Kidney (tissue), 14 donors: ENCODE measurements around the gene MUL1. TPM values are rescaled to one million over a fixed set of nuclear protein-coding genes. Genes with fewer than 3 reads are reported as not detected.

Experiments
- DNase-seq, 5 donors: peaks; one replicate each; pipeline ENCODE4 v3.0.0-alpha.2; 2013 to 2020
- FAIRE-seq: peaks from 2 replicates; lab custom pipeline; 2012; peaks lifted over from hg19 to GRCh38; lab: Jason Lieb, UNC
- H3K27ac ChIP-seq, 2 donors: one replicate each; pipeline ENCODE4 v1.7.0; 2013; ENCODE audit warnings: low read depth in 2 of 2, low read length in 2 of 2, inconsistent platforms in 1 of 2
- H3K27me3 ChIP-seq: one replicate; pipeline ENCODE4 v1.7.1; 2013; ENCODE audit warnings: low read length, inconsistent platforms; ENCODE audit not compliant: control insufficient read depth, insufficient read depth
- H3K36me3 ChIP-seq, 3 donors: one replicate each; pipeline versions ENCODE4 v1.7.0 to v1.7.1; 2013; ENCODE audit warnings: low read length in 3 of 3, control low read depth in 1 of 3, inconsistent platforms in 1 of 3; ENCODE audit not compliant: insufficient read depth in 3 of 3, control insufficient read depth in 2 of 3
- H3K4me1 ChIP-seq, 3 donors: one replicate each; pipeline versions ENCODE4 v1.7.0 to v1.7.1; 2013; ENCODE audit warnings: low read length in 3 of 3, inconsistent platforms in 1 of 3, low read depth in 1 of 3; ENCODE audit not compliant: control insufficient read depth in 2 of 3, insufficient read depth in 2 of 3
- H3K4me3 ChIP-seq, 3 donors: one replicate each; pipeline versions ENCODE4 v1.7.0 to v1.8.1; 2013; ENCODE audit warnings: low read length in 3 of 3, control low read depth in 1 of 3, inconsistent platforms in 1 of 3
- H3K9ac ChIP-seq, 3 donors: one replicate each; pipeline versions ENCODE4 v1.7.0 to v1.7.1; 2013; ENCODE audit warnings: low read length in 3 of 3, control low read depth in 1 of 3, inconsistent platforms in 1 of 3
- H3K9me3 ChIP-seq, 3 donors: one replicate each; pipeline versions ENCODE4 v1.7.0 to v1.7.1; 2013; ENCODE audit warnings: low read length in 3 of 3, control low read depth in 1 of 3, inconsistent platforms in 1 of 3; ENCODE audit not compliant: control insufficient read depth in 2 of 3, insufficient read depth in 1 of 3
- intact Hi-C: fragments of 100-400 bp; cut with DNase I; formaldehyde crosslinking; loops from one replicate; pipeline ENCODE4 v1.11.1; 2022
- polyA plus RNA-seq: library from polyadenylated mRNA; stranded (reverse); fragments of 350-450 nt; fragmentation: Illumina TruSeq; extraction: RNeasy Lipid Tissue Mini Kit (QIAGEN cat#74804); gene quantifications from one replicate; pipeline ENCODE4 v1.2.3, GENCODE V29; 2014; ENCODE audit warnings: low read depth, low replicate concordance; ENCODE audit not compliant: insufficient read depth
- total RNA-seq: library from RNA; stranded (reverse); fragmentation: NEBNext Ultra II Directional; extraction: Animal tissue kit (Norgen Biotek cat#: 25700); gene quantifications from one replicate; pipeline ENCODE4 v1.2.1, GENCODE V29; 2021
- TF ChIP-seq, protein P1 (sequence below): IDR thresholded peaks from 3 replicates; pipeline ENCODE4 v1.5.1; 2012; ENCODE audit warnings: mild to moderate bottlenecking, moderate library complexity, borderline replicate concordance; ENCODE audit not compliant: insufficient read depth; ENCODE audit errors: extremely low read depth
- donor health status: control.
- donor health status: control.
- donor health status: control.
- donor health status: control.
- donor health status: control.
- donor health status: DM: yes; HTN: yes; CAD: no.
- donor health status: Normal renal cell carcinoma (clear cell type).

MUL1 gene
- total and polyA plus RNA-seq, 2 donors from 2014 or later, result 33.0 to 40.0 TPM

GRCh38 chr1:20454004-20454403, 53.9 kb downstream of the MUL1 start:
- Histone ChIP-seq H3K9me3 (no peaks in the 10 kb centered on the region), H3K4me3 (no peak overlapping the region), H3K4me1 (no peaks in the 10 kb centered on the region), H3K9ac (no peak overlapping the region), H3K36me3 (no peaks in the 10 kb centered on the region), H3K27ac (no peak overlapping the region), H3K27me3 (no peaks in the 10 kb centered on the region)
- TF ChIP-seq, protein P1, sequence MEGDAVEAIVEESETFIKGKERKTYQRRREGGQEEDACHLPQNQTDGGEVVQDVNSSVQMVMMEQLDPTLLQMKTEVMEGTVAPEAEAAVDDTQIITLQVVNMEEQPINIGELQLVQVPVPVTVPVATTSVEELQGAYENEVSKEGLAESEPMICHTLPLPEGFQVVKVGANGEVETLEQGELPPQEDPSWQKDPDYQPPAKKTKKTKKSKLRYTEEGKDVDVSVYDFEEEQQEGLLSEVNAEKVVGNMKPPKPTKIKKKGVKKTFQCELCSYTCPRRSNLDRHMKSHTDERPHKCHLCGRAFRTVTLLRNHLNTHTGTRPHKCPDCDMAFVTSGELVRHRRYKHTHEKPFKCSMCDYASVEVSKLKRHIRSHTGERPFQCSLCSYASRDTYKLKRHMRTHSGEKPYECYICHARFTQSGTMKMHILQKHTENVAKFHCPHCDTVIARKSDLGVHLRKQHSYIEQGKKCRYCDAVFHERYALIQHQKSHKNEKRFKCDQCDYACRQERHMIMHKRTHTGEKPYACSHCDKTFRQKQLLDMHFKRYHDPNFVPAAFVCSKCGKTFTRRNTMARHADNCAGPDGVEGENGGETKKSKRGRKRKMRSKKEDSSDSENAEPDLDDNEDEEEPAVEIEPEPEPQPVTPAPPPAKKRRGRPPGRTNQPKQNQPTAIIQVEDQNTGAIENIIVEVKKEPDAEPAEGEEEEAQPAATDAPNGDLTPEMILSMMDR, result no peak
- DNase-seq (peak in 1 of 5 donors; percentile 0), FAIRE-seq (no peak)
- intact Hi-C loops, result no loop called here

GRCh38 chr1:20449735-20450311, 58.1 kb downstream of the MUL1 start:
- Histone ChIP-seq H3K27ac (no peak overlapping the region), H3K9me3 (no peaks in the 10 kb centered on the region), H3K27me3 (no peaks in the 10 kb centered on the region), H3K4me1 (no peaks in the 10 kb centered on the region), H3K9ac (no peak overlapping the region), H3K4me3 (no peak overlapping the region), H3K36me3 (no peaks in the 10 kb centered on the region)
- TF ChIP-seq, protein P1, result no peak
- intact Hi-C loops, result no loop called here
- DNase-seq (no peak), FAIRE-seq (no peak)

Other genes starting within 250 kb of the MUL1 start
- 1.4 TPM for gene VWA5B1, start 217.3 kb downstream of the MUL1 start, total RNA-seq
- gene VWA5B1, start 217.3 kb downstream of the MUL1 start, polyA plus RNA-seq, result 0.69 TPM
- 80.6 TPM for gene CAMK2N1, start 21.9 kb downstream of the MUL1 start, total RNA-seq
- gene CAMK2N1, start 21.9 kb downstream of the MUL1 start, polyA plus RNA-seq, result 120 TPM
- gene FAM43B, start 44.4 kb upstream of the MUL1 start, total RNA-seq, result 2.5 TPM
- 1.7 TPM for gene FAM43B, start 44.4 kb upstream of the MUL1 start, polyA plus RNA-seq
- gene CDA, start 80.9 kb upstream of the MUL1 start, total RNA-seq, result 6.0 TPM
- 29.9 TPM for gene CDA, start 80.9 kb upstream of the MUL1 start, polyA plus RNA-seq
- gene PINK1, start 125.3 kb upstream of the MUL1 start, total RNA-seq, result 72.7 TPM
- 156 TPM for gene PINK1, start 125.3 kb upstream of the MUL1 start, polyA plus RNA-seq
- gene DDOST, start 153.2 kb upstream of the MUL1 start, total RNA-seq, result 206 TPM
- gene DDOST, start 153.2 kb upstream of the MUL1 start, polyA plus RNA-seq, result 146 TPM
- gene KIF17, start 209.9 kb upstream of the MUL1 start, total RNA-seq, result 4.9 TPM
- gene KIF17, start 209.9 kb upstream of the MUL1 start, polyA plus RNA-seq, result 3.7 TPM
- 0.57 TPM for gene SH2D5, start 224.6 kb upstream of the MUL1 start, total RNA-seq
- gene SH2D5, start 224.6 kb upstream of the MUL1 start, polyA plus RNA-seq, result 0.19 TPM